DOHH2 (cell line): ENCODE results near the gene ANO10.

ENCODE experiments used
- H3F3A ChIP-seq: fragments of 200-600 bp; sonication (generic), shearing (Covaris generic); 2 replicates; pipeline ENCODE4 v1.6.0; 2016; ENCODE audit warnings: antibody characterized with exemption, mild to moderate bottlenecking; ENCODE audit not compliant: control insufficient read depth, insufficient read depth
- H3K27ac ChIP-seq: fragments of 200-600 bp; sonication (generic); 2 replicates; pipeline ENCODE4 v1.5.1; 2014; ENCODE audit warnings: low read depth, mild to moderate bottlenecking, low read length, moderate library complexity
- H3K27me3 ChIP-seq: fragments of 200-600 bp; sonication (generic); 2 replicates; pipeline ENCODE4 v1.6.1; 2014; ENCODE audit warnings: mild to moderate bottlenecking, low read length, mixed read lengths; ENCODE audit not compliant: control insufficient read depth
- H3K36me3 ChIP-seq: fragments of 200-600 bp; sonication (generic); 2 replicates; pipeline ENCODE4 v1.6.1; 2014; ENCODE audit warnings: mild to moderate bottlenecking, low read length, moderate library complexity, mixed read lengths; ENCODE audit not compliant: control insufficient read depth
- H3K4me1 ChIP-seq: fragments of 200-600 bp; sonication (generic); 2 replicates; pipeline ENCODE4 v1.6.1; 2014; ENCODE audit warnings: mild to moderate bottlenecking, low read length, mixed read lengths; ENCODE audit not compliant: control insufficient read depth
- H3K4me2 ChIP-seq: fragments of 200-600 bp; sonication (generic); 2 replicates; pipeline ENCODE4 v1.6.0; 2014; ENCODE audit warnings: mild to moderate bottlenecking, low read length, moderate library complexity
- H3K4me3 ChIP-seq: fragments of 200-600 bp; sonication (generic); 2 replicates; pipeline ENCODE4 v1.5.1; 2014; ENCODE audit warnings: mild to moderate bottlenecking, low read length, mixed read lengths
- H3K79me2 ChIP-seq: fragments of 200-600 bp; sonication (generic); 2 replicates; pipeline ENCODE4 v1.6.1; 2014; ENCODE audit warnings: mild to moderate bottlenecking, low read length, mixed read lengths; ENCODE audit not compliant: control insufficient read depth
- H3K9me2 ChIP-seq: fragments of 200-600 bp; sonication (generic); replicated peaks from 2 replicates; pipeline ENCODE4 v1.6.1; 2014; ENCODE audit warnings: mild to moderate bottlenecking, low read length, mixed read lengths; ENCODE audit not compliant: control insufficient read depth
- H3K9me3 ChIP-seq: fragments of 200-600 bp; sonication (generic); 2 replicates; pipeline ENCODE4 v1.6.1; 2014; ENCODE audit warnings: antibody characterized with exemption, low read length, mixed read lengths; ENCODE audit not compliant: control insufficient read depth, insufficient read depth
- H4K20me1 ChIP-seq: fragments of 200-600 bp; sonication (generic); 2 replicates; pipeline ENCODE4 v1.6.0; 2014; ENCODE audit warnings: low read depth, mild to moderate bottlenecking, antibody characterized with exemption, low read length, moderate library complexity; ENCODE audit not compliant: control insufficient read depth, insufficient read depth
- CTCF ChIP-seq: fragments of 200-600 bp; sonication (generic); IDR thresholded peaks from one replicate; pipeline ENCODE4 v1.5.1; 2014; ENCODE audit warnings: antibody characterized with exemption, mild to moderate bottlenecking, low read depth, low read length; ENCODE audit not compliant: poor library complexity, severe bottlenecking
- EZH2phosphoT487 ChIP-seq: fragments of 200-600 bp; sonication (generic); IDR thresholded peaks from 2 replicates; pipeline ENCODE4 v1.6.1; 2017; ENCODE audit warnings: borderline replicate concordance, mild to moderate bottlenecking, antibody characterized with exemption, low read length, moderate library complexity, mixed read lengths

ANO10 gene

DNA sequence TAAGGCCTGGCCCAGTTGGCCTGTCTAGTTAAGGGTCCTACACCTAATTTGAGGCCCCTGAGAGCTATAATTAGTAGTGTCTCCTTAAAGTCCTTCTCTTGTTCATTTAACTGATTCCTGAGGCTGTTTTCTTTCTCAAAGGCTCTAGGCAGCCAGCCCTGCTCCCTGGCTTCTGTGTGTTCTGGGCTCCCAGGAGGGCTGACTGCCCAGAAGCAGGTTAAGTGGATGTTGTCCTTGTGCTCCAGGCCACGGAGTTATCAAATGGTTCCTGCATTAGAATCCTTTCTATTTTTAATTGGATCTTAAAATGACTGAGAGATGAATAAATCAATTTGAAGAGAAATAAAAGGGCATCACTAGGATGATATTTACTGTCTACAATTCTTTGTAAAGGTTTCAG is 195.4 kb downstream of the ANO10 start:
- no peak overlapping the region for H3K4me3 ChIP-seq
- no peak overlapping the region for H3K4me2 ChIP-seq
- H3K4me1 ChIP-seq, result no peaks in the 10 kb centered on the region
- peaks cover under 1% of the 10 kb centered on the region; the same call in 1 of the 2 replicates for H3K27me3 ChIP-seq
- H3K27ac ChIP-seq, result no peak overlapping the region
- TF ChIP-seq CTCF (no peak), EZH2phosphoT487 (no peak)
- no peaks in the 10 kb centered on the region for H3F3A ChIP-seq
- H3K9me3 ChIP-seq, result no peaks in the 10 kb centered on the region
- H3K79me2 ChIP-seq, result no peaks in the 10 kb centered on the region
- H3K36me3 ChIP-seq, result no peaks in the 10 kb centered on the region
- no peaks in the 10 kb centered on the region for H4K20me1 ChIP-seq
- no peaks in the 10 kb centered on the region for H3K9me2 ChIP-seq

- H3K27ac ChIP-seq, result no peak overlapping the region
- no peaks in the 10 kb centered on the region for H3K36me3 ChIP-seq
- TF ChIP-seq EZH2phosphoT487, result no peak
- TF ChIP-seq CTCF, result no peak
- no peaks in the 10 kb centered on the region for H3K9me3 ChIP-seq
- H3K27me3 ChIP-seq, result no peaks in the 10 kb centered on the region
- no peaks in the 10 kb centered on the region for H3F3A ChIP-seq
- no peak overlapping the region for H3K4me3 ChIP-seq
- no peak overlapping the region for H3K4me2 ChIP-seq
- H4K20me1 ChIP-seq, result no peaks in the 10 kb centered on the region
- no peaks in the 10 kb centered on the region for H3K9me2 ChIP-seq
- H3K79me2 ChIP-seq, result no peaks in the 10 kb centered on the region
- no peaks in the 10 kb centered on the region for H3K4me1 ChIP-seq
Measured at GRCh38 chr3:43425829-43426228, 196.0 kb downstream of the ANO10 start.

GRCh38 chr3:43423639-43424038 is 198.2 kb downstream of the ANO10 start:
- no peaks in the 10 kb centered on the region for H3K36me3 ChIP-seq
- H3K4me1 ChIP-seq, result no peaks in the 10 kb centered on the region
- no peaks in the 10 kb centered on the region for H4K20me1 ChIP-seq
- TF ChIP-seq EZH2phosphoT487 (no peak), CTCF (no peak)
- H3K4me2 ChIP-seq, result no peak overlapping the region
- no peak overlapping the region for H3K27ac ChIP-seq
- H3F3A ChIP-seq, result no peaks in the 10 kb centered on the region
- H3K27me3 ChIP-seq, result no peaks in the 10 kb centered on the region
- H3K4me3 ChIP-seq, result no peak overlapping the region
- no peaks in the 10 kb centered on the region for H3K9me2 ChIP-seq
- H3K9me3 ChIP-seq, result no peaks in the 10 kb centered on the region
- no peaks in the 10 kb centered on the region for H3K79me2 ChIP-seq

DNA sequence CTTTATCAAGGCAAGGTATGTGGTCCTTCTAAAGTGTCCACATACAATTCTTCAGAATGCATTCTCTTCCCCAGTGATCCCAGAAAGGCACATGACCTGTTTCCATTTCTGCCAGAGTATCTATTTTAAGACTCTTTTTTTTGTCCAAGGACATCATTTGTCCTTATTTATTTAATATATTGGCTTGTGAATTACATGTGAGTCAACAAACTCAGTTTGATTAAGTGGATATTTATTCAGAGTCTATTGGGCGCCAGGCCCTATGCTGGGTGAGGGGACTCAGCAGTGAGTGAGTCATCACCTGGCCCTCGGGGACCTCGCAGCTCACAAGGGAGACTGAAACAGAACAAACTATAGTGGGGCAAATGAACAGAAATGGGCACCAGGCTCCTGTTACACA is 198.7 kb downstream of the ANO10 start:
- Histone ChIP-seq H3K27me3 (no peaks in the 10 kb centered on the region), H3K4me3 (no peak overlapping the region), H3F3A (no peaks in the 10 kb centered on the region), H3K27ac (no peak overlapping the region), H3K9me2 (no peaks in the 10 kb centered on the region), H3K36me3 (no peaks in the 10 kb centered on the region), H3K4me2 (no peak overlapping the region), H3K4me1 (no peaks in the 10 kb centered on the region), H3K9me3 (no peaks in the 10 kb centered on the region), H4K20me1 (no peaks in the 10 kb centered on the region), H3K79me2 (no peaks in the 10 kb centered on the region)
- no peak for TF ChIP-seq CTCF
- no peak for TF ChIP-seq EZH2phosphoT487
